ENCODE data around the gene HDAC3.

Gene HDAC3

DNA sequence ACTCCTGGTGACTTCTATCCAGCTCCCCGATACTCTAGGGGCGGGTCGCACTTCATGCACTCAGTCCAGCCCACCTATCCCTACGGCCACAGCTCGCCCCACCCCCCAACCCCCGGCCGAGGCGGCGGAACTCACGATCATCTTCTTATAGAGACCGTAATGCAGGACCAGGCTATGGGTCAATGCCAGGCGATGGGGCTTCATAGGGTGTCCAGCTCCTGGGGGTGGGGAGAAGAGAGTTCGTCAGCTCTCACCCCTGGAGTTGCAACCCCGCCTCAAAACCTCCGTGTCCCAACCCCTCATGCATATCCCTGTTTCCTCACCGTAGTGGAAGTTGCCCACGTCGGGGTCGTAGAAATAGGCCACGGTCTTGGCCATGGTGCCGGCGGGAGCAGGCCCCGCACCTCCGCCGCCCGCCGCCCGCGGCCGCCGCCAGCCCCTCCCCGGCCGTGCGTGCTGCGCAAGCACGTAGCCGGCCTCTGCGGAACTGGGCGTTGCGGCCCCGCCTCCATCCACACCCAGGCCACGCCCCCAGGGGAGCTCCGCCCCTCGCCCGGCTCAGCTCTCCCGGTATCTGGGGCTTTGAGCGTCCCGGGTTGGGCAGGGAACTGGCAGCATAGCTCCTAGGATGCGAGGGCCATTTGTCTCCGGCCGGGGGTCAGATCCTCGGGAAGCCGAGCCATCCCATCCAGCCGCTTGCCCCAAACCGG, at the start of gene HDAC3, which contains the start of gene RELL2:
TSS of gene HDAC3 (minus strand) at position 437 of the 710 bp plus-strand sequence. CDS start at position 378, 59 bp downstream.
TSS of gene RELL2 (plus strand) at position 585 of the 710 bp plus-strand sequence. CDS start 1,229 bp downstream, outside the sequence.
- DNase-seq = peak; percentile 96

- no peak for DNase-seq
Observed at GRCh38 chr5:141685591-141685990, 48.9 kb upstream of the HDAC3 start.

- DNase-seq = no peak
Observed at GRCh38 chr5:141683596-141684141, 47.0 kb upstream of the HDAC3 start.

DNA sequence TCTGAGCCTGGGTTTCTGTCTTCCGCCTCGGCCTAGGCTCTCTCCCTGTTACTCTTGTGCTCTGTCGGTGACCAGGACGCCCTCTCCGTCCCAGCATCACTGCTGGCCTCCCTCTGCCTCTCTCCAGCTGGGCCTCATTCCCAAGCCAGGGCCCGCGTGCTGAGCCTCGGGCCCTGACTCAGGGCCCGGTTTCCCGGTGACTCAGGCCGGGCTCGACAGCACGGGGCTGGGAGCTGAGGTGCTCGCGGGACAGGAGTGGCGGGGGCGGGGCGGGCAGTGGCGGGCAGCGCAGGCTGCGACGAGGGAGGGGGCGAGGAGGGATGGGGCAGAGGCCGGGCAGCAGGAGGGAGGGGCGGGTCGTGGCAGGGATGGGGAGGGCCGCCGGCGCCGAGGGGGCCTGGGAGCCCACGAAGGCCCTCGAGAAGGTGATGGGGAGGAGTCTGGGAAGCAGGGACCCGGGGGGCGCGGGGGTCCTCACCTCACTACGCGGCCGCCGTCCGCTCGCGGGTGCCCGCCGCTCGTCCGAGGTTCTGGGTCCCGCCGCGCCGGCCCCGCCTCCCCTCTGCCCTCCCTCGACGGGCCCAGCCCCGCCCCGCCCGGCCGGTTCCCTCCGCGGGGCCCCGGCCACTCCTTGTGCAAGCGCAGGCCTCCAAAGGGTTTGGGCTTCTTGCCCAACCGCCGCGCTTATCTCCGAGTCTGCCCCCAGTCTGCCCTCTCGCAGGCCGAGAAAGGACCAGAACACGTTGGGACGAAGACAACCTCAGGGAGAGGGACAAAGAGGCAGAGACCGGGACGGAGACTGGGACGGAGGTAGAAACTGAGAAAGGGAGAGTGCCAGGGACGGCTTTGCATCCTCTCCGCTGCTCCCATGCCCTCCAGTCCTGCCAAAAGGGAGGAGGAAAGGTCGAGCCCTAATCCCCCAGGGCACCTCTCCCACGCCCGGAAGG, 45.3 kb upstream of the HDAC3 start, which contains the start of gene ARAP3:
TSS of gene ARAP3 (minus strand) at position 536 of the 947 bp plus-strand sequence. CDS start 1,744 bp downstream, outside the sequence.
- DNase-seq = peak; percentile 45

DNA sequence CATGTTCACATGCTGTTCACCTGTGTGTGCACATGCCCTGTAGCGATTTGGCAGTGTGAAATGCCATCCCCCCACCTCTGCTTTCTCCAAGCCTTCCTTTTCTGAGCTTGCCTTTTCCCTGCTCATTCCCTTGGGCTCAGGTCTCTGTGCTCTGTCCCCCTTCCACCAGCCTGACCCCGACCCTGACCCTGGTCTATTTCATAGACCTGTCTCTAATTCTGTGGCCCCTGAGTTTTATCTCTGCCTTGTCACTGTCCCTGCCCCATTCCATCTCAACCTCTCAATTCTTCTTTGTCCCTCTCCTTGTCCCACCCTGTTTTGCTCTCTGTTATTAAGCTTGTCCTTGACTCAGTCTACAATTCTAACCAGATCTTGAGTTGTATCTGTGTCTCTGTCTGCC, 44.6 kb upstream of the HDAC3 start:
- DNase-seq = no peak

GRCh38 chr5:141680751-141681201, 44.1 kb upstream of the HDAC3 start:
- no peak for DNase-seq

GRCh38 chr5:141680178-141680577, 43.5 kb upstream of the HDAC3 start:
- DNase-seq = no peak

DNA sequence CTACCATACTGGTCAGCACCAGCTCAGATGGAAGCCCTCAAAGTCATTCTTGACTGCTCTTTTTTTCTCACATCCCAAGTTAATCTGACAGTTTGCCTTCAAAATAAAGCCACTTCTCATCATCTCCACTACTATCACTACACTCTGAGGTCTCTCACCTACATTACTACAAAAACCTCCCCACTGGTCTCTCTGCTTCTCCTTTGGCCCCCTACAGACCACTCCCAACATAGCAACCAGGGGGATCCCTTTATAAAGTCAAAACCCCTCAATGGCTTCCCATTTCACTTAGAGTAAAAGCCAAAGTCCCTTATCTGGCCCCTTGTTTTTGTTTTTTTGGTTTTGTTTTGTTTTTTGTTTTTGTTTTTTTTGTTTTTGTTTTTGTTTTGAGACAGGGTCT, 40.8 kb upstream of the HDAC3 start:
- DNase-seq = no peak

DNA sequence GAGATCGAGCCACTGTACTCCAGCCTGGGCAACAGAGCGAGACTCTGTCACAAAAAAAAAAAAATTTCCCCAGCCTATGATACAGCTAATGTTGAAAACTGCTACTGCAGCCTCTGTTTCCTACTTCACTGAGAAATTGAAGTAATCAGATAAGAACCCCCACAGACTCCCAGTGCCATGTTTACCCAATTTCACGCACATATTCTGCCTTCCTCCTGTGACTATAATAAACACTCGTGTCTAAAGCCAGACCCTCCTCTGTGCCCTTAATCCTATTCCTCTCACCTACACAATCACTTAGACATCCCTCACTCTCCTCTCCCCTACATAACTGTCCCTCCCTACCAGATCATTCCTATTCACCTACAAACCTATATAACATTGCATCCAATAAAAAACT, 39.0 kb upstream of the HDAC3 start:
- DNase-seq = no peak

- DNase-seq = no peak
Observed at GRCh38 chr5:141674747-141675146, 38.1 kb upstream of the HDAC3 start.

GRCh38 chr5:141672841-141673813, 36.5 kb upstream of the HDAC3 start:
- no peak for DNase-seq

GRCh38 chr5:141672071-141672840, 35.6 kb upstream of the HDAC3 start:
- DNase-seq = no peak

- DNase-seq = no peak
Observed at GRCh38 chr5:141669520-141669919, 32.9 kb upstream of the HDAC3 start.

- DNase-seq = no peak
Observed at GRCh38 chr5:141668601-141669265, 32.1 kb upstream of the HDAC3 start.

- DNase-seq = no peak
Observed at GRCh38 chr5:141665995-141666940, 29.6 kb upstream of the HDAC3 start.

GRCh38 chr5:141664733-141665461, 28.2 kb upstream of the HDAC3 start:
- DNase-seq = peak; percentile 83

GRCh38 chr5:141663506-141663905, 26.9 kb upstream of the HDAC3 start:
- DNase-seq = no peak

- DNase-seq = no peak
Observed at GRCh38 chr5:141662028-141662427, 25.4 kb upstream of the HDAC3 start.

Data from activated CD4-positive, alpha-beta T cell treated with anti-CD3 and anti-CD28 coated beads for 48 hours (primary cell).